ENCODE measurements around the gene SH3D21. TPM values are rescaled to one million over a fixed set of nuclear protein-coding genes. Genes with fewer than 3 reads are reported as not detected.

The SH3D21 gene
- total and polyA plus RNA-seq, 5 donors: 2.5 to 4.7 (median 4.1) TPM

DNA sequence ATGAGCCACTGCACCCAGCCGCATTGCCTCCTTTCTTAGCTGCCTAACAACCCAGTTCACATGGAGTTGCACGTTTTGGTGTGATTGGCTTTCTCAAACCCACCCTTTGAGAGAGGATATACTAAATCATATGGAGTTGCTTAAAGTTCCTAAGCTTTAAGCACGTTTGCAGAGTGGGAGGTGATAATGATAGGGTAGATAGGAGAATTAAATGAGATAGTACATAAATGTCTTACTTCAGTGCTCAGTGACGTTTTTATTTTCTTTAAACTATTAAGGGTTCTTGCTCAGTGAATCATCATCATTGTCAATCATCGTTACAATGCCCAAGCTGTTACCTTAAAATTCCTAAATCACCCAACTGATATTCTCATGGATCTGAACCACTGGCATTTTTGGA, 2.9 kb upstream of the SH3D21 start:
- no peaks in the 10 kb centered on the region for H3K27me3 ChIP-seq (ENCODE audit: control insufficient read depth, insufficient read depth)
- H3K27ac ChIP-seq (ENCODE audit: low read length): no peak overlapping the region
- no peak for ATAC-seq
- WGBS: 68% methylated on average over 5 of the region's 5 CpGs
- H3K9me3 ChIP-seq (ENCODE audit: control insufficient read depth, low read length): no peaks in the 10 kb centered on the region
- intact Hi-C loops (cut with DNase I): no loop called here
- peaks cover 4% of the 10 kb centered on the region for H3K4me1 ChIP-seq (ENCODE audit: control insufficient read depth, insufficient read depth, low read length)
- H3K4me3 ChIP-seq (ENCODE audit: low read length): no peak overlapping the region
- no peak for DNase-seq

DNA sequence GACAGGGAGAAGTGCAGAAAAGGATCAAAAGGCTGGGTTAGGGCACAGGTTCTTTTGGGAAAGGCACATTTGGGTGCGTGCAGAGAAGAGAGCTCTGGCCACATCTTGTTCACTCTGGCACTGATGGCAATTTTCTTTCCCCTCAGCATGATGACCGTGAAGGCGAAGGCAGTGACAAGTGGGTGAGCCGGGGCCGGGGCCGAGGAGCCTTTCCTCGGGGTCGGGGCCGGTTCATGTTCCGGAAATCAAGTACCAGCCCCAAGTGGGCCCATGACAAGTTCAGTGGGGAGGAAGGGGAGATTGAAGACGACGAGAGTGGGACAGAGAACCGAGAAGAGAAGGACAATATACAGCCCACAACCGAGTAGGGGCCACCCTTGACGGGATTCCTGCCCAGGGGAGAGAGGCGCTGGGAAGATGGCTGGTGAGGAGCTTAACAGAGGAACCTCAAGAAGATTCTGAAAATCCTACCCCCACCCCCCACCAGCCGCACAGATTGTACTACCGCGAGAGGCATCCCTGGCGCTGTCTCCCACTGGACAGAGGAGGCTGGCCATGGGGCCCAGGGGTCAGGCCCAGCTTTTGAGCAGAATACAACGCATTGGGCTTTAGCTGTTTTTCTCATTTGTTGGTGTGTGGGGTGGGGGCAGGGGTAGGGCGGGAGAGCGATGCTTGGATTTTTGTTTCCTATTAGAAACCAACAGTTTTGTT, 2.4 kb upstream of the SH3D21 start:
- ATAC-seq (no peak), DNase-seq (no peak)
- Histone ChIP-seq H3K4me3 (ENCODE audit: low read length) (no peak overlapping the region), H3K4me1 (ENCODE audit: control insufficient read depth, insufficient read depth, low read length) (peaks cover 4% of the 10 kb centered on the region), H3K27me3 (ENCODE audit: control insufficient read depth, insufficient read depth) (no peaks in the 10 kb centered on the region), H3K27ac (ENCODE audit: low read length) (no peak overlapping the region), H3K9me3 (ENCODE audit: control insufficient read depth, low read length) (no peaks in the 10 kb centered on the region)
- intact Hi-C loops (cut with DNase I): no loop called here
- WGBS: 90% methylated on average over 23 of the region's 23 CpGs

DNA sequence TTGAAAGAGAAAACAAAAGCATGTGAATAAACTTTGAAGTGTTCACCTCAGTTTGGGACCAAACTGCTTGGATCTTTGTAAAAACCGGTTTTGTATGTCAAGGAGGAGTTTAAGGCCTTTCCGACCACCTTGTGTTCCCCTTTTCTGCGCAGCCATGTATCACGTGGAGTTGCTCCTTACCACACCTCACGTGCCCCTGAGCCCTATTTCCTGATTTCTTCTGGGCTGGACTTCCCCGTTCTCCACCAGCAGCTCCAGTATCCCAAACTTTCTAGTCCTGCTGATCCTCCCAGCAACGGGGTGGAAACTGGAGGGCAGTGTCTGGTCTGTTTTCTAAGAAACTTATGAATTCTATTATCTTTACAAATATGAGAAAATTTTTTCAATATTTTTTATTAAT, 1.6 kb upstream of the SH3D21 start:
- peaks cover 4% of the 10 kb centered on the region for H3K4me1 ChIP-seq (ENCODE audit: control insufficient read depth, insufficient read depth, low read length)
- no peaks in the 10 kb centered on the region for H3K9me3 ChIP-seq (ENCODE audit: control insufficient read depth, low read length)
- no peak for DNase-seq
- no peak overlapping the region for H3K27ac ChIP-seq (ENCODE audit: low read length)
- H3K4me3 ChIP-seq (ENCODE audit: low read length): no peak overlapping the region
- intact Hi-C loops (cut with DNase I): no loop called here
- no peak for ATAC-seq
- no peaks in the 10 kb centered on the region for H3K27me3 ChIP-seq (ENCODE audit: control insufficient read depth, insufficient read depth)
- 76% methylated on average over 7 of the region's 7 CpGs for WGBS

DNA sequence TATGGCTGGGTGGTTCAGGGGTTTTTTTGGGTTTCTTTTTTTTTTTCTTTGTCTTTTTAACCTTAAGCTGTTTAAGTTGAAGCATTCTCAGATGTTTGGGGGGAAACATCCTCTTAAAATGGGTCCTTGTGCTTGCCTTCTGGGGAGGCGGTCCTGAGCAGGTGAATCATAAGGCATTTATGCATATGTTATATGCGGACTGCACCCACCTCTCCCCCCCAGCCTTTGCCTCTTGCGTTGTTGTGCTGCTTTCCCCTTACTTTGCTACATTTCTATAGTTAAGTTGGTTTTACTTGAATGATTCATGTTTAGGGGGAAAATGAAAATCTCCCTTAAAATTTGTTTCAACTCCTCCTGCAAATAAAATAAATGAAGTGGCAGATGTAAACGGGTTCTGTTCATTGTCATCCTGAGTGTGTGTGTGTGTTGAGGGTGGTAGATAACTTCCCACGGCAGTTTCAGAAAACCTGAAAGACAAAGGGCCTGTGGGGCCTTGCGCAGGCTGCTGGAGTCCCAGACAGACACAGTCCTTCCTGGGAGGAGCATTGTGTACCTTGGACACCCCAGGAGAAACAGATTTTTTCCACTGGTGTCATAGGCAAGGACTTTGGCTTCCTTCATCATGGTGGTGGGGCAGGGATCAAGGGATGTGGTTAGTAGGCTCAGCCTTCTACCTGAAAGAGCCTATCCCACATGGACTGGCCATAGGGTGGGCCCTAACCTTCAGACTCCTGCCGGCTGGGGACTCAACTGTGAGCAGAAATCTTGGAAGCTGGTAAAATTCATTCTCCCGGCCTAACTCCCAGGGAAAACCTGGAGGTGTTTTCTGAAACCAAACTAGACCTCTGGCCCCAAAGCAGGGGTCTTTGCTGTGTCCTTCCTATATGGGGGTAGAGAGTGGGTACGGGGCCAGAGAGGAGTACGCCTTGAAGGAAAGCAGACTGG, 926 bp upstream of the SH3D21 start:
- peak in 1 of 2 donors; percentile 5 for ATAC-seq
- WGBS: 78% methylated on average over 10 of the region's 10 CpGs
- DNase-seq: no peak
- Histone ChIP-seq H3K27me3 (ENCODE audit: control insufficient read depth, insufficient read depth) (no peaks in the 10 kb centered on the region), H3K27ac (ENCODE audit: low read length) (no peak overlapping the region), H3K9me3 (ENCODE audit: control insufficient read depth, low read length) (no peaks in the 10 kb centered on the region), H3K4me1 (ENCODE audit: control insufficient read depth, insufficient read depth, low read length) (peaks cover 4% of the 10 kb centered on the region), H3K4me3 (ENCODE audit: low read length) (no peak overlapping the region)
- intact Hi-C loops (cut with DNase I): no loop called here

DNA sequence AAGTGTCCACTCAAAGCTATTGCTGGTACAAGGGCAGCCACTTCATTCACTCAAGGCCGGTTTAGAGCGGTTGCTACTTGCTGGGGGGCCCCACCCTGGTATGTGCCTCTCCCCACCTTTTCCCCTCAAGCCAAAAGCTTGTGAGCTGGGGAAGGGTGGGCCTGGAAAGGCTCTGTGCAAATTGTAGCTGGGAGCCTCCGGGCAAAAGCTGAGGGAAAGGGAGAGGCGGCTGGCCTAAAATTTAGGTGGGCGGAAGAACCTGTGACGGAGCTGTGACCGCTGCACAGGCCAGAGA, 306 bp upstream of the SH3D21 start:
- no peak overlapping the region for H3K27ac ChIP-seq (ENCODE audit: low read length)
- no peaks in the 10 kb centered on the region for H3K27me3 ChIP-seq (ENCODE audit: control insufficient read depth, insufficient read depth)
- peaks cover 4% of the 10 kb centered on the region for H3K4me1 ChIP-seq (ENCODE audit: control insufficient read depth, insufficient read depth, low read length)
- H3K4me3 ChIP-seq (ENCODE audit: low read length): no peak overlapping the region
- intact Hi-C loops (cut with DNase I): no loop called here
- WGBS: 66% methylated on average over 7 of the region's 7 CpGs
- peak in 1 of 2 donors; percentile 3 for ATAC-seq
- no peaks in the 10 kb centered on the region for H3K9me3 ChIP-seq (ENCODE audit: control insufficient read depth, low read length)
- no peak for DNase-seq

DNA sequence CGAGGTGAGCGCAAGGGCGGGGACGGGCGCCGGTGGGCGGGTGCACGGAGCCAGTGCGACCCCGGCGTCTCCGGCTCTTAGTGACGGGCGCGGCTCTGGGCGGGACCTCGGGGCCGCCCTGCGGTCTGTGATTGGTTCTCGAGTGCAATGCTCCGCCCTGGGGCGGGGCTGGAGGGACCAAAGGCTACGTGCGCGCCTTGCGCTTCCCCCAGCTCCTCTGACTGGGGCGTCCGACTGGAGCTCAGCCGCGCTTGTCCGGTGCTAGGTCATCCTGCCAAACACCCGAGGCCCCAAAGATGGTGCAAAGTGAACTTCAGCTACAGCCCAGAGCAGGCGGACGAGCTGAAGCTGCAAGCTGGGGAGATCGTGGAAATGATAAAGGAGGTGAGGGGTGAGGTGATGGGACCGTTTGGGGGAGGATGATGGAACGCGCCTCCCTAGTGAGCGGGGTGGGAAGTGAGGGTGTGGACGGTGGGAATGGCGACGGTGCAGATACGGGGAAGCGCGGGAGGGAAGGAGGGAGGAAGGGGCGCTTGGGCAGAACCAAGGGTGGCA, 811 bp downstream of the SH3D21 start:
- no peak overlapping the region for H3K27ac ChIP-seq (ENCODE audit: low read length)
- intact Hi-C loops (cut with DNase I): no loop called here
- H3K4me3 ChIP-seq (ENCODE audit: low read length): peak overlapping the region; percentile 67
- 1% methylated on average over 46 of the region's 46 CpGs for WGBS
- DNase-seq (peak; percentile 94 to 98 (median 97)), ATAC-seq (peak; percentile 97 to 98)
- H3K9me3 ChIP-seq (ENCODE audit: control insufficient read depth, low read length): no peaks in the 10 kb centered on the region
- peaks cover 4% of the 10 kb centered on the region for H3K4me1 ChIP-seq (ENCODE audit: control insufficient read depth, insufficient read depth, low read length)
- H3K27me3 ChIP-seq (ENCODE audit: control insufficient read depth, insufficient read depth): no peaks in the 10 kb centered on the region

DNA sequence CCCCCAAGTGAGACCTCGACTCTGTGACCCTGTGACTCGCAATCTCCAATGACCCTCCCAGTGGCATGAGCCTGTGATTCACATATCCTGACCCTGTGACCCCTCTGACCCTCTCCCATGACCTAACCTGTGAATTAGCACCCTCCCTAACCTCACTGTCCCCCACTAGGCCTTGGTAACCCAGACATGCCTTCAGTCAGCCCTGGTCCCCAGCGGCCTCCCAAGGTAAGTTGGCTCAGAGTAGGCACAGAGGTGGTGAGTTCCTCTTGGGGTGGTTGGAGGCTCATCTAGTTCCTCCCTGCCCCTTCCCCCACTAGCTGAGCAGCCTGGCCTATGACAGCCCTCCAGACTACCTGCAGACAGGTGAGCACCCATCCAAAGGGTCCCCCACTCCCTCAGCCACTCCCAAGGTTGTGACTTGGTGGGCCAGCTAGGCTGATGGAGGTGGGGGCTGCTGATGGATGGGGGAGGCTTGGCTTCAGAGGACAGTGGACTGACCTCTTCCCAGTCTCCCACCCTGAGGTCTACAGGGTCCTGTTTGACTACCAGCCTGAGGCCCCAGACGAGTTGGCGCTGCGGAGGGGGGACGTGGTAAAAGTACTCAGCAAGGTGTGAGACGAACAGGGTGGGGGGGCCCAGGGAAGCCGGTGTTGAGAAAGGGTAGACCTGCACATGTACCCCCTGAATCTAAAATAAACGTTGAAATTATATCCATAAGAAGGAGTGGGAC, 1.6 kb downstream of the SH3D21 start:
- no peaks in the 10 kb centered on the region for H3K27me3 ChIP-seq (ENCODE audit: control insufficient read depth, insufficient read depth)
- H3K27ac ChIP-seq (ENCODE audit: low read length): no peak overlapping the region
- H3K4me3 ChIP-seq (ENCODE audit: low read length): no peak overlapping the region
- H3K9me3 ChIP-seq (ENCODE audit: control insufficient read depth, low read length): no peaks in the 10 kb centered on the region
- ATAC-seq (no peak), DNase-seq (peak in 2 of 3 donors; percentile 60 to 65)
- WGBS: 81% methylated on average over 10 of the region's 10 CpGs
- intact Hi-C loops (cut with DNase I): no loop called here
- peaks cover 4% of the 10 kb centered on the region for H3K4me1 ChIP-seq (ENCODE audit: control insufficient read depth, insufficient read depth, low read length)

DNA sequence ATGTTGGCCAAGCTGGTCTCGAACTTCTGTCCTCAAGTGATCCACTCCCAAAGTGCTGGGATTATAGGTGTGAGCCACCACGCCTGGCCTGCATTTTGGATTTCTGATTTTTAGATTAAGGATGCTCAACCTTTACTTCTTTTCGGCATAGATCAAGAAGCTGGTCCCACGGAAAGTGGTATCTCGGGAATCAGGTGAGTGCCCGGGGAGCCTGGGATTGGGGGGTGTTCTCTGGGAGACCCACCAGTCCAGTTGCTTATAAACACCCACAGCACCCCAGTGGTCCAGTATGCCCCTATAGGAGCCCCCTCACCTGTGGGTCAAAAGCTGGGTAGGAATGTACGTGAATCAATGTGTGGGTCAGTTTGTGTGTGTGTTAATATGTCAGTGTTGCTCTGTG, 3.2 kb downstream of the SH3D21 start:
- intact Hi-C loops (cut with DNase I): no loop called here
- no peaks in the 10 kb centered on the region for H3K27me3 ChIP-seq (ENCODE audit: control insufficient read depth, insufficient read depth)
- 94% methylated on average over 7 of the region's 7 CpGs for WGBS
- DNase-seq (no peak), ATAC-seq (no peak)
- H3K27ac ChIP-seq (ENCODE audit: low read length): no peak overlapping the region
- H3K4me3 ChIP-seq (ENCODE audit: low read length): no peak overlapping the region
- no peaks in the 10 kb centered on the region for H3K9me3 ChIP-seq (ENCODE audit: control insufficient read depth, low read length)
- H3K4me1 ChIP-seq (ENCODE audit: control insufficient read depth, insufficient read depth, low read length): peaks cover 4% of the 10 kb centered on the region

DNA sequence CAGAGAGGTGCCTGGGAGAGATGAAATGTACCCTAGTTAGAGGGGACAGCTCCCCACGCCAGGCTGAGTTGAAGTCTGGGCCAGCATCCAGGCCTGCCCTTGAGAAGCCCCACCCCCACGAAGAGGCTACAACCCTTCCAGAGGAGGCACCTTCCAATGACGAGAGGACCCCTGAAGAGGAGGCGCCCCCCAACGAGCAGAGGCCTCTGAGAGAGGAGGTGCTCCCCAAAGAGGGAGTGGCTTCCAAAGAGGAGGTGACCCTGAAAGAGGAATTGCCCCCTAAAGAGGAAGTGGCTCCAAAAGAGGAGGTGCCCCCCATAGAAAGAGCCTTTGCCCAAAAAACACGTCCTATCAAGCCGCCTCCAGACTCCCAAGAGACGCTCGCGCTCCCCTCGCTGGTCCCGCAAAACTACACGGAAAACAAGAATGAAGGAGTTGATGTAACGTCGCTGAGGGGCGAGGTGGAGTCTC, 14.2 kb downstream of the SH3D21 start:
- WGBS: 50% methylated on average over 16 of the region's 16 CpGs
- peak in 1 of 3 donors; percentile 71 for DNase-seq
- peak overlapping the region; percentile 18 for H3K4me3 ChIP-seq (ENCODE audit: low read length)
- no peaks in the 10 kb centered on the region for H3K9me3 ChIP-seq (ENCODE audit: control insufficient read depth, low read length)
- intact Hi-C loops (cut with DNase I): no loop called here
- peaks cover 2% of the 10 kb centered on the region for H3K4me1 ChIP-seq (ENCODE audit: control insufficient read depth, insufficient read depth, low read length)
- no peaks in the 10 kb centered on the region for H3K27me3 ChIP-seq (ENCODE audit: control insufficient read depth, insufficient read depth)
- H3K27ac ChIP-seq (ENCODE audit: low read length): no peak overlapping the region
- no peak for ATAC-seq

DNA sequence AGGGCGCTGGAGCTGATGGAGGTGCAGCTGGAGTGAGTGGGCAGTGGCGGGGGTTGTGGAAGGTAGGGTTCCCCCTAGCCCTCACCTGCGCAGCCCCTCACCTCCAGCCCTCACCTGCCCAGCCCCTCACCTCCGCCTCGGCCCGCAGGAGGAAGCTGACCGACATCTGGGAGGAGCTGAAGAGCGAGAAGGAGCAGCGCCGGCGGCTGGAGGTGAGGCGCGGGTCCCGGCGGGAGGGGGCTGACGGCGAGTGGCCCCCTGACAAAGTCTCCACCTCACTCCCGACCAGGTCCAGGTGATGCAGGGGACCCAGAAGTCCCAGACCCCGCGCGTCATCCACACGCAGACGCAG, 14.6 kb downstream of the SH3D21 start:
- no peak for ATAC-seq
- 30% methylated on average over 23 of the region's 23 CpGs for WGBS
- H3K4me3 ChIP-seq (ENCODE audit: low read length): peak overlapping the region; percentile 18
- H3K9me3 ChIP-seq (ENCODE audit: control insufficient read depth, low read length): no peaks in the 10 kb centered on the region
- peaks cover 2% of the 10 kb centered on the region for H3K4me1 ChIP-seq (ENCODE audit: control insufficient read depth, insufficient read depth, low read length)
- intact Hi-C loops (cut with DNase I): no loop called here
- no peak overlapping the region for H3K27ac ChIP-seq (ENCODE audit: low read length)
- H3K27me3 ChIP-seq (ENCODE audit: control insufficient read depth, insufficient read depth): no peaks in the 10 kb centered on the region
- DNase-seq: no peak

All from right cardiac atrium (tissue), 5 donors.